HG02938 (cell line): Measurements from ENCODE around the gene SDK1.

Source experiments
- ATAC-seq: cut with Tn5 transposase; IDR thresholded peaks from one replicate; pipeline ENCODE4 v1.9.1; 2021; ENCODE audit warnings: mild to moderate bottlenecking, moderate library complexity; ENCODE audit not compliant: unreplicated experiment

SDK1 gene

DNA sequence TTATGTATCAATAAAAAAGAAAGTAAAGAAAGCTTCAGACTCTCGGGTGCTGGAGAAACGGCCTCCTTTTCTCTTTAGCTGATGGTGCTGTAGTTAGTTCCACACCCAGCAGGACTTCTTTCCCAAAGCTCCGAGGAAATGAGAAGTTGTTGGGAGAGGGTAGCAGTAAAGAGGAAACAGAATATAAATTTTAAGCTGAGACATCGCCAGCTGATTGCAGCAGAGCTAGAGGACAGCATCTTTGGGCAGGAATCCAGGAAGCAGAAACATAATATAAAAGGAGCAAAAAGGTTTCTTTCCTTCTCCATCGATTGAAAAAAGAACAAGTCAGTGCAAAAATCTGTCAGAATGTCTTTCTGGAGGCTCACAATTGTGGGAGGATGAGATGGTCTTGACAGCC lies 764.1 kb downstream of the SDK1 start:
- no peak for ATAC-seq

DNA sequence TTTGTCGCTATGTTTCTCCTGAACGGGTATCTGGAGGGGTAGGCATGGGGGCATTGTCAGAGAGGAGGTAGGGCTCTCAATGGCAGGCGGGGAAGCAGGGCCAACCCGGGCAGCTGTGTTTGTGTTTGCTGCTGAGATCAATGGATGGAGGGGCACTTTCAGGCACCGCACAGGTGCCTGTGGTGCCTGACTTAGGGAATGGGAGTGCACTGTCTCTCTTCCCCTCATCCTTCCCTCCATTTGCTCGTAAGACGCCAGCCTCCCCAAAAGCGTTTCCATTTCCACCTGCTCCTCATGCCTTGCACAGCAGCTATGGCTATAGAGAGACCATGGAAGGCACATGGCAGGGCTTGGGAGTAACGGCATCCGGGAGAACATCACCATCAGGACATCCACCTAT lies 765.2 kb downstream of the SDK1 start:
- ATAC-seq, result no peak

DNA sequence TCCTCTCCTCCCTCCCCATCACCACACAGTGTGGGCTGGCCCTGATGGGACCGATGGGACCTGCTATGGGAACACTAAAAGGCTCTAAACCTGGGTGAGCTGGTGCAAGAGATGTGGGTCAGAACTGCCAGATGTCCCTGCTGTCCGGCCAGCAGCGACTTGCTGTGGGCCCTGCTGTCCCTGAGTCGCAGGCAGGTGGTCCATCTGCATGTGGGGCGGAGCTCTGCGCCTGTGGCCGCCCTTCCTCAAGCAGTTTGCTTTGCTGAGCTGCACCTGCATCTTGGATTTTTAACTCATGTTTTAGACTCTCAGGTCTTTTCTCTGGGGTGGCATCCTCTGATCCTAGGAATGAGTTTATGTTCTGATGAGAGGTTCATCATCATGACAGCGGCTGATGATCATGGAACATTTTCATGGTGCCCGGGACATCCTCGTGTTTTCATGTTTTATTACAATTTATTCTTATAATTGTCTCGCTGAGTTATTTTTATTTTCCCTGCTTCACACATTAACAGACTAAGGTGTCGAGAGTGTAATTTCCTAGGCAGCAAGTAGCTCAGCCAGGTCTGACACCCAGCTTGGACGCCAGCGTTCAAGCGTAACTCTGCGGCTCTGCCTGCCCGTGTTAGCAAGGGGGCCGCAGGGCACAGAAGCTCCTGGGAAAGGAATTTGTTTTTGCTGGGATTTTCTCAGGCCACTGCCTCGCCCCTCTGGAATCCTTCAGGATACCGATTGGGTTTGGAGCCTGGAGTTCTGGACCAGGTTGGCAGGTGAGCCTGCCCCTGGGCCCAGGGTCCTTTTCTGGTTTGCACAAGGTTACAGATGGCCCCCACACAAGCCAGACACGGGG lies 765.8 kb downstream of the SDK1 start:
- no peak for ATAC-seq

DNA sequence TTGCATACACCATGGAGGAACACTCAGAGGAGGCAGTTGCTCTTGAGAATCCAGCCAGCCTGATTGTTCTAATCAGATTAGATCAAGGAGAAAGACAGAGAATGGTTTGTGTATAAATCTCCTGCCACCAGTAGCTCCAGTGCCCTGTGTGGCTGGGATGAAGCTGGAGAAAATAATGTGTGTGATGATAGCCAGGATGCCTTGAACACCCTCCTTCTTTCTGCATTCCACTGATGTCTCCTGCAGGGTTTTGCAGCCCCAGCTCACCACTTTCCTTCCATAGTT lies 766.4 kb downstream of the SDK1 start:
- ATAC-seq, result no peak

DNA sequence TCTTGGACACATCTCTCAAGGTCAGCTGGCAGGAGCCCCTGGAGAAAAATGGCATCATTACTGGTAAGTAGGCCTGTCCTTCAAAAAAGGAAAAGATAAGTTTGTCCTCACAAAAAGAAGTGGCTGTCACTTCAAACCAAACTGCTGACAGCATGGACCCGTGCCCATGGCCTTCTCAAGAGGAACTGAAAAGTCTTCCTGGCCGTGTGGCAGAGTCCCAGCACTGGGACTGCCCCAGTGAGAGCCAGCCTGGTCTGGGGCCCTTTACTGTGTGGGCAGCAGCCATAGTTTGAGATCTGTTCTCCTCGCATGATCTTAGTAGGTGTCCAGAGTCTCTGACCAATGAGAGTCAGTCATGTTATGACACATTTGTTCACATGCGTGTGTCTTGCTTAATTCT lies 766.8 kb downstream of the SDK1 start:
- ATAC-seq, result no peak

DNA sequence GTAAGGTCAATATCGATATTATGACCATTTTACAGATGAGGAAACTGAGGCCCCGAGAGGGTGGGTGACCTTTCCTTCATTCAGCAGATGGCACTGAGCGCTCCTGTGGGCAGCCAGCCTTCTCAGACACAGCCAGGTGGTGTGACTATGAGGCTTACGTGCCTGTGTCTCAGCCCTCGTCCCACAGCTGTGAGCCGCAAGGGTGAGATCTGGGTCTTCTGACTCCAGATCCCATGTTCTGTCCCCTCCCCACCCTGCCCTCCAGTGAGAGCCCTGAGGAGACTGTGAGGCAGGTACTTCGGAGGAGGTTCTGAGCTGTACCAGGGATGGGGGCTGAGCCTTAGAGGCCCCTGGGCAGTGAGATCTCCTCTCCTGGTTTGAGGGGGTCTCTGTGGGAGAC lies 767.2 kb downstream of the SDK1 start:
- ATAC-seq, result no peak

DNA sequence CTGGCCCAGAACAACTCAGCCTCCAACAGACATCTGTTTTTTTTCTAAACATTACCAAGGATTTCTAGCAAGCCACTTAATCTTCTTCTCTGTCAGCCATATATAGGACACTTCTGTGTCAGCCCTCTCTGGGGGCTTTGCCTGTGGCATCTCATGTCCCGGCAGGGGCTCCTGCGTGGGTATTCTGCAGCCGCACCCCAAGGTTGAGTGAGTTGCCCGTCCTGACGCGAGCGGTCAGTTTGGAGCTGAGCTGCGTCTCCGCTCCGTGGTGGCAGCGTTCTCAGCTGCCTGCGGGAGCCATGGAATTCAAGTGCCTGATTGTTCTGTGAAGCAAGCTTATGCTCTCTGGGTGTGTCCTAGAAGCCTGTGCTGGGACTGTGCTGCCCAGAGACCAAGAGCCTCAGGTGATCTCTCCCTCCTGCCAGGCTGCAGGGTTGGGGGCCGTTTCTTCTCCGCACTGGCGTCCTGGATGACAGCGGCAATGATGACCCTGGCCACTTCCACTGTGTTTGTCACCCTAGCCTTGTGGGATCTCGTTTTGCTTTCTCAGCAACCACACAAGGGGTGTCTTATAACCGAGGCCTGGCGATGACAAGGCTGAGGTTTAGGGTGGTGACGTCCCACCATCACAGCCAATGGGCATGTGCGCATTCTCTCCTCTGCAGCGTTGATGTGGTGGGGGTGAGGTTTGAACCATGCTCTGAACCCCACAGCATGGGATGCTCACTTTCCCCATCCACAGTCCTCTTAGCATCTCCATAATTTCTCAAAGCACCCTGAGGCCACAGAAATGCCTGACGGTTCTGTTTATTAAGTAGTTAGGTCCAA lies 768.4 kb downstream of the SDK1 start:
- no peak for ATAC-seq

DNA sequence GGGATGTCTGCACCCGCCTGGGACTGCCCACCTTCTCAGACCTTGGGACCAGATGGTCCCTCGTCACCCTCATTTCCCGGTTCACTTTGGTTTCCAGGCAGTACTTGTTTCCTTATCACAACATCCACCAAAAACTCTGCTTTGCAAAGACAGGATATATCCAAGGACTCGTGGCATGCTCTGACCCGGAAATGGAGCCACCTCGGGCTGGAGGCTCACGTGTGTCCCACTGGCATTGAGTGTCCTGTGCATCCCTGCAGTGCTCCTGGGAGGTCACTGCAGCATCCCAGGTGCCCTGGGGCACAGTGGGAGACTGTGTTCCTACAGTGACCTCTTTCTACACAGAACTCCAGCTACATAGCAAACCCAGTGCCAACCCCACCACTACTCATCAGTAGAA lies 769.2 kb downstream of the SDK1 start:
- no peak for ATAC-seq

DNA sequence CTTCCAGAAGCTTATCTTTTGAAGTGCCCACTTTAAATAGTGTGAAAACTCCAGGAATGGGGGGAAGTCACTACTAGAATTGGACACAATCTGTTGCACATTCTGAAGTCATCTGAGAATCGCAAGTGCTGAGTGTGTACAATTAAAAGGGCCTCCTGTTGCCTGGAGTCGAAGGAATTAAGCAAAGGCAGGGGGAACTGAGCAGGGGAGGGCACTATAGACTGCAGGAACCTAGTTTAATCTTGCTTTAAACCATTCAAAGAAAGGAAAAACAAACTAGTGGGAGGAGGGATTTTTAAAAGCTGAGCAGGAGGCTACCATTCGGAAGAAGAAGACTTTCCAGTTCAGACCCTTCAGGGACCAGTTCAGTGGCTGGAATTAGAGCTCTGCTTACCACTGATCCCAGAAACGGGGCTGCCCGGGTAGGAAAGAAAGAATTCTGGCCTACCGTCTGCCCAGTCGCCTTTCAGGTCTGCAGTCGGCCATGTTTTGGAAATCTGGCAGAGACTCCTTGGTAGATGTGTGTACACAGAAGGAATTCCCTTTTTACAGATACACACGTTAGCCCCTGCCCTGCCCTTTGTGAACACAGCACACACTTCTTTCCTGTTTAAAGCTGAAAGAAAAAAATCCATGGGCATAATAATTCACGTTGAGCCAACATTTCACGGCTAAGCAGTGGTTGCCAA lies 770.5 kb downstream of the SDK1 start:
- ATAC-seq, result no peak

DNA sequence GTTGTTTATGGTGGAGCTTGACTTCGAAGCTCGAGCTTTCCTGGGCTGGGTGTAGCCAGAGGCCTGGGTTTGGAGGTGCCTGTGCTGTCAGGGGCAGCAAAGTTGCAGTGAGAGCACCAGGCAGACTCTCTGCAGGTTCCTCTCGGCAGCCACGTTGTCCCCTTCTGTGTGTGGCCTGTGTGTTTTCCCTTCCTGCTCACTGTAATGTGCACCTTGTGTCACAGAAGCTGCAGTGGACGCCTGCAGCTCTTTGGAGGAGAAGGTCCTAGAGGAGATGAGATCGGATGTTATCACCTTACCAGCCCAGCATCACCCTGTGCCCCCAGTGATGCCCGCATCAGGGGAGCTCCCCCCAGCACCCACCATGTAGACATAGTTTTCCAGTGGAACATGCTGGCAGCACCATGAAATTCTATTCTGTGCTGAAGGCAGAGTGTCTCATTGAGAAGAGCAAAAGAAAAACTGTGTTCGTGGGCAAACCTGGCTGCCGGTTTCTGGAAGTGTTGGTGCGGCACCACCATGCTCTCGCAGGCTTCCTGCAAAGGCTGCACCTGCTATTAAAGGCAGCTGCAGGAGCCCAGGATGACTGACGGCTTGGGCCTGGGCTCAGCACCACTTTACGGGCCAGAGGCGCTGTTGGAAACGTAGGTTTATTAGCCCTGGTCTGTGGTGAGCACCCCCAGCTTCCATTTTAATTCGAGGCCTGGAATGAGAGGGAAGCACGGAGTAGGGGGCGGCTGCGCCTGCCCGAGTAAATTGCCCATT lies 771.3 kb downstream of the SDK1 start:
- no peak for ATAC-seq

DNA sequence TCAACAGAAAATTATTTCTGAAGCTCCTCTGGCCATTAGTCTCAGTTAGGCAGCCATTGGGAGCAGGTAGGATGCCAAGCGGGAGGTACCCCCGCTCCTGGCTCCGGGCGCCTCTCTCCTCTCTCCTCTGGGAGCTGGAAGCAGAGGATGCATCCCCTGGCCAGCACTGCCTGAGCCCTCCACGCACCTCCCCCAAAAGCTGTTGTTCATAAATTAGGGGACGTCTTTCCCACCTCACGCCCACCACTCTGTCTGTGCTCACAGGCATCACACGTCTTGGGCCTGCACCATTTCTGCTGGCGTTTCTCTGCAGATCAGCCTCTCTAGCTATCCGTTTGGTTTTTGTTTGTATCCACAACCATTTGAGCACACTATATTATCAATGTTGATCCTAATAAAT lies 772.0 kb downstream of the SDK1 start:
- ATAC-seq, result no peak

DNA sequence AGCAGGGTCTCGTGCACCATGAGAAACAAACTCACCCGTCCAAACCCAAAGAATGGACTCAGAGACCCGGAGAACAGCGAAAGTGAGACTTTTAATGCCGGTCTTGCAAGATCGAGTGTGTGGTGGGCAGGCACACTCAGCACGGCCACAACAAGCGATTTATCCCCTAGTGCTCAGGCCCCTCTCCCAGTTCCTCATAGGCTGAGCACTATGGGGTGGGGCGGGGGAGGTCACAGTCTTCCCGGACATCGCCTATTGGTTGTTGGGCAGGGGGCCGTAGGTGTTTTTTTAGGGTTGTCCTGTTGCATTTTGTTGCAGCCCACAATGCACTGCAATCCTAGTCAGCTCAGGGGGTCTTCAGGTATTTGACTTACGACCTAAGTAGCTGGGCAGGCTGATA lies 772.7 kb downstream of the SDK1 start:
- no peak for ATAC-seq

DNA sequence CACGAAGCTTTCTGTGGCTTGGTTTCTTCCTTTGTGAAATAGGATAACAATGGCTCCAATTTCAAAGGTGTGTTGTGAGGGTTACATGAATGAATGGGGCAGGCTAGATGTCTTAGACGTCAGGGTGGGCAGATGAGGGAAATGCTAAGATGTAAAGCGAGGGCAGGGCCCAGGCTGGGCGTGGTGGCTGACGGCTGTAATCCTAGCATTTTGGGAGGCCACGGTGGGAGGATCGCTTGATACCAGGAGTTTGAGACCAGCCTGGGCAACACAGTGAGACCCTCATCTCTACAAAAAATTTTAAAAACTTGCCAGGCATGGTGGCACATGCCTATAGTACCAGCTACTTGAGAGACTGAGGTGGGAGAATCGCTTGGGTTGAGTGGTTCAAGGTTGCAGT lies 773.4 kb downstream of the SDK1 start:
- no peak for ATAC-seq

DNA sequence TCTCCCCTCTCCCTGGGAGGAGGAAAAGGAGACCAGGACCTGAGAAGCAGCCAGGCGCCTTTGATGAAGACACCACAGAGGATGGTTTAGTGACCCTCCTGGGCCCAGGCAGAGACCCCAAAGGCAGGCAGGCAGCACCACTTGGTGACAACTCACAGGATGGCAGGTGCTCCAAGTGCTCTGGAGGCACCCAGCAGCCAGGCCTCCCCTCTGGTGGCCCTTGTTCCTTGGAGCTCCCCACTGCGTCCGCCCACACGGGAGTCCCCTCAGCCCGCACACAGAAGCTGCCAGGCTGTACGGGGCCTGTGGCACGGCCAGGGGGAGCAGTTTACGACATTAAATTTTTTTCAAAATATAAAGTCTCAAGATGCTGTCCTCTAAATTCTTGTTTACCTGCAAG lies 773.9 kb downstream of the SDK1 start:
- no peak for ATAC-seq

DNA sequence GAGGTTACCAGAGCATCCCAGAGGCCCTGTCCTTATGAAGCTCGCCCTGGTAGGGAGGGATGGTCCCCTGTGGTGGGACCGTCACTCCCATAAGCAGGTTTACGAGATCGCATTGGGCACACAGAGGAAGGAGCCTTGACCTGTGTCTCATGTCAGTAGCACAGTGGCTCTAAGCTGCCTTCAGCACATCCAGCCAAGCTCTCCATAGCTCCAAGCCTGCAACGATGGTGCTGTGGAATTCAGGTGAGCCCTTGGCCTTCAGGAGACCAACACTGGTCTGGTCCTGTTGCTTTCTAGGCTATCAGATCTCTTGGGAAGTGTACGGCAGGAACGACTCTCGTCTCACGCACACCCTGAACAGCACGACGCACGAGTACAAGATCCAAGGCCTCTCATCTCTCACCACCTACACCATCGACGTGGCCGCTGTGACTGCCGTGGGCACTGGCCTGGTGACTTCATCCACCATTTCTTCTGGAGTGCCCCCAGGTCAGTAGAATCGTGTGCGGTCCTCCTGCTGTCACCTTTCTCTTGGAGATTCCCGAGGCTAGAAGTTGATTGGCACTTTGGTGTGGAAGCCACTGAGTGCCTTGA lies 775.7 kb downstream of the SDK1 start:
- no peak for ATAC-seq

DNA sequence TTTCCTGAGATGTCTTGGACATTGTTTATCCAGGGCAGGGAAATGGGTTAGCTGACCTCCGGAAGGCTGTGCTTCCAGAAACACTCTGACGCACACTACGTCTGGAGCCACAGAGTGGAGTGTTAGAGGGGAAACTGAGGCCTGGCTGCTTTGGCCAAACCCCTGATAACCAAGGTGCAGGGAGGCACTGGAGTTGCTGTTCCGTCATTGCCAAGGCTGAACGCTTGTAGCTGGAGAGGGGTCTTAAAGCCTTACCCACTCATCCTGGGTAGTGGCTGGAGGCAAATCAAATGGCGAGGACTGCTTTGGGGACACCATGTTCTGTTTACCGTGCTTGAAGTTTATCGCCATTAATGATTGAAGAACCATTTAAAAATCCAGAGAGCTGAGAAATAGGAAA lies 776.9 kb downstream of the SDK1 start:
- ATAC-seq, result no peak

DNA sequence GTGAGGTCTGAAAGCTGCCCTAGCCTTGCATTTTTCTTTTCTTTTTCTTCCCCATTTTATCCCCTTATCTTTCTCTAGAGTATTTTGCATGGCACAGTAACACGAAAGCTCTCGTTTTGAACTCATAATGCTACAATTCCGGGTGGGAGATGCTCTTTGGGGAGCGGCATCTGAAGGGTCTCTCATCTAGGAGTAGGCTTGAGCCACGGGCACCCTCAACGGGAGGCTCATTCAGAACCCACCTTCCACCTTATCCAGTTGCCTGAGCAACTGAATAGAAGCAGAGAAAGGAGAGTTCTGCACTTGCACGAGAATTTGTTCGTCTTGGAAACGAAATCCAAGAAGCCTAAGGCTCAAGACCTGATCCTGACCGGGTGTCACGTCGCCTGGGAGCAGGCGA lies 777.5 kb downstream of the SDK1 start:
- ATAC-seq, result no peak

DNA sequence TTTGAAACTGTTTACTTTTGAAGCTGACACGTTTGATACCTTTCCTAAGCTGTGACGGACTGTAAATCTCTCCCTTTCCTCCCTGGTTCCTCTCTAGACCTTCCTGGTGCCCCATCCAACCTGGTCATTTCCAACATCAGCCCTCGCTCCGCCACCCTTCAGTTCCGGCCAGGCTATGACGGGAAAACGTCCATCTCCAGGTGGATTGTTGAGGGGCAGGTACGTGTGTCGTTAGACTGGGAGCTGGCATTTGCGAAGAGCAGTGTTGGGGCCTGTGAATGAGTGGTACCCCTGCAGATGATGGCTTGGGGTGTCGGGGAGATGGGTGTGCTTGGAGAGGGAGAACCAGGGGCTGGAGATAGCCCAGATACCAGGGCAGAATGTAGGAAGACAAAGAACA lies 778.3 kb downstream of the SDK1 start:
- no peak for ATAC-seq

DNA sequence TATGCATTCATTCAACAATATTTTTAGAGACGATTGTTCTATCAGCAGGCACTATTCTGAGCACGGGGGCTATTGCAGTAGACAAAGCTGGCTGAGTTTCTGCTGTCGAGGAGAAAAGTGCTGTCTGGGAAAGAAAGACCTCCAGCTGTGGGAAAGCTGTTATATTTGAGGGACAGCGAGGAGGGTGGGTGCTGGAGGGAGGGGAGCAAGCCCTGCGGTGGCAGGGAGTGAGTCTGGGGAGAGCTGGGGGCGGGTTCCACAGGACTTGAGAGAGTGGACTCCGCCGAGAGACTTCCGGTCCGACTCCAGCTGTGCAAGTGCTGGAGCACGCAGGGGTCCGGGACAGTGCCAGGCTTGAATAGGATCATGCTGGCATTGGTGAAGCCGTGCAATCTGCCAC lies 778.9 kb downstream of the SDK1 start:
- no peak for ATAC-seq

DNA sequence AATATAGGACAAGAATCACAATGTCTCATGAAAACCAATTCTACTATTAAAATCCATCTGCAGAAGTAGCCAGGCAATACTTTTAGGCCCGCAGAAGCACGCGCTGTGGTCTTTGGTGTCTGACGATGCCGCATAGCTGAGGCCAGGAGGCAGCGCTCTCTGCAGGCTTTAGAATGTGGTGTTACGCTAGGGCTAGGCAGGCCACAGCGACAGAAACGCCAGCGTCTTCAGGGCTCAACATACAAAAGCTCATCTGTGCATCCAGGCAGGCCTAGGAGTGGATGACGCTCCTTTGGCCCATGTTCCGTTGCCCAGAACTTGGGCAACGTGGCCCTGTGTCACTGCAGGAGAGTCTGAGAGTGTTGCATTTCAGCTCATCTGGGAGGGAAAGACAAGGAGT lies 779.9 kb downstream of the SDK1 start:
- ATAC-seq, result no peak

DNA sequence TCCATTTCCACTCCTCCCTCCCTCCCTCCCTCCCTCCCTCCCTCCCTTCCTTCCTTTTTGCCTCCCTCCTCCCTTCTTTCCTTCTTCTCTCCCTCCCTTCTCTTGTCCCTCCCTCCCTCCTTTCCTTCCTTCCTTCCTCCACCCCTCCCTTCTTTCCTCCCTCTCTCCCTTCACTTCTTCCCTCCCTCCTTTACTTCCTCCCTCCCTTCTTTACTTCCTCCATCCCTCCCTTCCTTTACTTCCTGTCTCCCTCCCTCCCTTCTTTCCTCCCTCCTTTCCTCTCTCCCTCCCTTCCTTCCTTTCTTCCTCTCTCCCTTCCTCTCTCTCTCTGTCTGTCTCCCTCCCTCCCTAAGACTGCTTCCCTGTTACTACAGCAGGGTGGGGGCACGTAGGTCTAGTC lies 782.5 kb downstream of the SDK1 start:
- no peak for ATAC-seq
